Osteocyte (in vitro differentiated cells): ENCODE data around the gene ANKMY2. TPM values are rescaled to one million over a fixed set of nuclear protein-coding genes. Genes with fewer than 3 reads are reported as not detected.

ENCODE experiments used
- DNase-seq: peaks from one replicate; pipeline ENCODE4 v3.0.0; 2021; ENCODE audit warnings: mixed read lengths; ENCODE audit not compliant: unreplicated experiment; ENCODE audit errors: extremely low spot score
- H3K27ac Mint-ChIP-seq: one replicate; pipeline ENCODE4 v1.8.0; 2021; ENCODE audit warnings: mild to moderate bottlenecking, mixed read lengths; ENCODE audit not compliant: unreplicated experiment
- H3K27me3 Mint-ChIP-seq: one replicate; pipeline ENCODE4 v1.8.0; 2021; ENCODE audit warnings: mixed read lengths; ENCODE audit not compliant: unreplicated experiment
- H3K36me3 Mint-ChIP-seq: one replicate; pipeline ENCODE4 v1.8.0; 2021; ENCODE audit warnings: mixed read lengths; ENCODE audit not compliant: unreplicated experiment
- H3K4me1 Mint-ChIP-seq: one replicate; pipeline ENCODE4 v1.8.0; 2021; ENCODE audit warnings: mixed read lengths; ENCODE audit not compliant: unreplicated experiment
- H3K4me3 Mint-ChIP-seq: one replicate; pipeline ENCODE4 v1.8.0; 2021; ENCODE audit warnings: mild to moderate bottlenecking, moderate library complexity, mixed read lengths; ENCODE audit not compliant: unreplicated experiment
- H3K9me3 Mint-ChIP-seq: one replicate; pipeline ENCODE4 v1.8.0; 2021; ENCODE audit warnings: mixed read lengths; ENCODE audit not compliant: unreplicated experiment
- long read RNA-seq: library from polyadenylated mRNA; unstranded; transcript quantifications from one replicate; pipeline ENCODE4 v2.0.0, GENCODE V29; 2021
- total RNA-seq: library from RNA; stranded (reverse); gene quantifications from 2 replicates; pipeline ENCODE4 v1.2.1, GENCODE V29; 2021
- TF ChIP-seq, protein P1 (sequence below): fragments of 200-600 bp; sonication (generic); IDR thresholded peaks from 2 replicates; pipeline ENCODE4 v1.5.0; 2021; ENCODE audit warnings: antibody characterized with exemption, mild to moderate bottlenecking, moderate library complexity

Gene ANKMY2
- total RNA-seq: 16.9 TPM in 2 replicates
- long read RNA-seq, transcript ANKMY2-201 (10 exons, 2,555 nt): major isoform, 180 of 201 reads
- long read RNA-seq, partial matches to known transcripts: 9 of 201 reads
- long read RNA-seq, other reads (novel, unspliced or antisense): 12 of 201 reads

GRCh38 chr7:16645593-16646471 is at the start of gene ANKMY2, which contains the start of gene BZW2:
TSS of gene ANKMY2 (minus strand) at chr7:16645754. CDS start at chr7:16645573, 181 bp downstream.
TSS of gene BZW2 (plus strand) at chr7:16646181. CDS start at chr7:16665444, 19,263 bp downstream.
- Mint-ChIP-seq H3K4me1 (peaks cover 59% of the 10 kb centered on the region), H3K9me3 (no peaks in the 10 kb centered on the region), H3K4me3 (peak within 1 kb of the TSS; percentile 100), H3K36me3 (peaks cover 2% of the 10 kb centered on the region), H3K27me3 (no peaks in the 10 kb centered on the region), H3K27ac (peak within 1 kb of the TSS; percentile 98)
- peak; percentile 99 for DNase-seq
- TF ChIP-seq, protein P1, sequence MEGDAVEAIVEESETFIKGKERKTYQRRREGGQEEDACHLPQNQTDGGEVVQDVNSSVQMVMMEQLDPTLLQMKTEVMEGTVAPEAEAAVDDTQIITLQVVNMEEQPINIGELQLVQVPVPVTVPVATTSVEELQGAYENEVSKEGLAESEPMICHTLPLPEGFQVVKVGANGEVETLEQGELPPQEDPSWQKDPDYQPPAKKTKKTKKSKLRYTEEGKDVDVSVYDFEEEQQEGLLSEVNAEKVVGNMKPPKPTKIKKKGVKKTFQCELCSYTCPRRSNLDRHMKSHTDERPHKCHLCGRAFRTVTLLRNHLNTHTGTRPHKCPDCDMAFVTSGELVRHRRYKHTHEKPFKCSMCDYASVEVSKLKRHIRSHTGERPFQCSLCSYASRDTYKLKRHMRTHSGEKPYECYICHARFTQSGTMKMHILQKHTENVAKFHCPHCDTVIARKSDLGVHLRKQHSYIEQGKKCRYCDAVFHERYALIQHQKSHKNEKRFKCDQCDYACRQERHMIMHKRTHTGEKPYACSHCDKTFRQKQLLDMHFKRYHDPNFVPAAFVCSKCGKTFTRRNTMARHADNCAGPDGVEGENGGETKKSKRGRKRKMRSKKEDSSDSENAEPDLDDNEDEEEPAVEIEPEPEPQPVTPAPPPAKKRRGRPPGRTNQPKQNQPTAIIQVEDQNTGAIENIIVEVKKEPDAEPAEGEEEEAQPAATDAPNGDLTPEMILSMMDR: no peak

DNA sequence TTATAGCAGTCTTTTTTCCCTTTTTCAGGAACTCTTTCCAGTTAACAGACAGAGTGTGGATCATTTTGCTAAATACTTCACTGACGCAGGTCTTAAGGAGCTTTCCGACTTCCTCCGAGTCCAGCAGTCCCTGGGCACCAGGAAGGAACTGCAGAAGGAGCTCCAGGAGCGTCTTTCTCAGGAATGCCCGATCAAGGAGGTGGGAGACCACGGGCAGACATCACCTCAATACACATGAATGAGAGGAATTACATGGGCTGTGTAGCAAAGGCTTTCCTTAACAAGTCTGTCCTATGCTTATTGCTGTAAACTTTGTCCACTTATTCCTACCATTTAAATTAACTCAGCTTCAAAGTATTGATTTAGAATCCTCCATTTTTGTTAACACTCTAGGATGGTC is 49.3 kb upstream of the ANKMY2 start:
- Mint-ChIP-seq H3K36me3 (peaks cover 55% of the 10 kb centered on the region), H3K4me3 (no peak overlapping the region), H3K27ac (no peak overlapping the region), H3K9me3 (no peaks in the 10 kb centered on the region), H3K27me3 (no peaks in the 10 kb centered on the region), H3K4me1 (peaks cover 29% of the 10 kb centered on the region)
- TF ChIP-seq, protein P1: no peak
- DNase-seq: no peak

GRCh38 chr7:16693601-16694318 is 48.2 kb upstream of the ANKMY2 start:
- Mint-ChIP-seq H3K36me3 (peaks cover 52% of the 10 kb centered on the region), H3K4me1 (peaks cover 20% of the 10 kb centered on the region), H3K9me3 (no peaks in the 10 kb centered on the region), H3K27ac (no peak overlapping the region), H3K4me3 (no peak overlapping the region), H3K27me3 (no peaks in the 10 kb centered on the region)
- TF ChIP-seq, protein P1: no peak
- no peak for DNase-seq

DNA sequence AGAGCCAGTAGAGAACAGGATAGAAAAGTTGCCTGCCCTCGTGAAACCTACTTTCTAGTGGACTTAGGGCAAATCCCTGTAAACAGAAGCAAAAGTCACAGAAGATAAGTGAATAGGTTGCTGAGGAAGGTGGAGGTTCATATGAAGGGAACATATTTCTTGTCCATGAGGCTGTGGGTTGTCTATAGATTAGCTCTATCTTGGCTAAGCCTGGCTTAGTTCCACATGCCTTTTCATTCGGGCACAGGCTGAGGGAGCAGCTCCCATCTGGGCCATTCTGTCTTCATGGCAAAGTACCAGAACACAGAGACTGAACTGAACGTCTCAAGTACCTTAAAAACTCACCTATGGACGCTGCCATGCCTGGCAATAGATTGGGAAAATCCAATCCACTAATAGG is 45.7 kb upstream of the ANKMY2 start:
- TF ChIP-seq, protein P1: no peak
- Mint-ChIP-seq H3K4me3 (no peak overlapping the region), H3K27me3 (no peaks in the 10 kb centered on the region), H3K36me3 (peaks cover 38% of the 10 kb centered on the region), H3K9me3 (no peaks in the 10 kb centered on the region), H3K4me1 (peaks cover 10% of the 10 kb centered on the region), H3K27ac (no peak overlapping the region)
- no peak for DNase-seq
